A549 (cell line): Measurements from ENCODE around the gene BICRAL.

Experiments used
- BHLHE40 ChIP-seq: IDR thresholded peaks from 2 replicates; pipeline ENCODE4 v1.6.1; 2012; ENCODE audit warnings: low read depth, low read length, inconsistent platforms
- CBX8 ChIP-seq: fragments of 200-600 bp; sonication (generic); IDR thresholded peaks from 2 replicates; pipeline ENCODE4 v1.6.1; 2016
- CTCF ChIP-seq: fragments of >200 bp; sonication (Bioruptor Twin); formaldehyde crosslinking; IDR thresholded peaks from 3 replicates; pipeline ENCODE4 v1.5.1; 2016
- FOSL2 ChIP-seq, 2 experiments: fragments of 450-650 bp in 1 of 2; fragments of >200 bp in 1 of 2; sonication (Bioruptor Twin) in 1 of 2; formaldehyde crosslinking; IDR thresholded peaks; 2 replicates each; pipeline versions ENCODE4 v1.5.0 to v1.6.1; 2016 to 2020; ENCODE audit warnings: mild to moderate bottlenecking in 1 of 2, moderate library complexity in 1 of 2
- HEYL ChIP-seq: fragments of 250-450 bp; sonication (Bioruptor Pico); IDR thresholded peaks from 2 replicates; pipeline ENCODE4 v1.8.0; 2021; ENCODE audit warnings: mild to moderate bottlenecking, moderate library complexity
- HMGXB4 ChIP-seq: fragments of 250-450 bp; sonication (Bioruptor Pico); IDR thresholded peaks from 2 replicates; pipeline ENCODE4 v1.5.0; 2021; ENCODE audit warnings: mild to moderate bottlenecking, moderate library complexity, borderline replicate concordance
- HOXB13 ChIP-seq: fragments of 250-450 bp; sonication (Bioruptor Pico); IDR thresholded peaks from 2 replicates; pipeline ENCODE4 v1.5.0; 2020; ENCODE audit warnings: low read depth, mild to moderate bottlenecking, moderate library complexity
- JUN ChIP-seq, 2 experiments: fragments of >200 bp; sonication (Bioruptor Twin); formaldehyde crosslinking; IDR thresholded peaks; 2 replicates in 1 of 2; 3 replicates in 1 of 2; pipeline ENCODE4 v1.6.1; 2016 to 2017
- POLR2A ChIP-seq: IDR thresholded peaks from 2 replicates; pipeline ENCODE4 v1.6.1; 2012; ENCODE audit warnings: mild to moderate bottlenecking, low read length

- no peak for TF ChIP-seq CTCF
- TF ChIP-seq HOXB13 (CRISPR knock-in tag): no peak
- no peak for TF ChIP-seq CBX8
- no peak for TF ChIP-seq HMGXB4 (CRISPR knock-in tag)
- no peak for TF ChIP-seq HEYL
- TF ChIP-seq FOSL2 (IDR thresholded peaks at IDR 0.05): no peak
- no peak for TF ChIP-seq FOSL2 (CRISPR knock-in tag; IDR thresholded peaks at IDR 0.05)
- no peak for TF ChIP-seq POLR2A
- no peak for TF ChIP-seq JUN (IDR thresholded peaks at IDR 0.05)
- no peak for TF ChIP-seq BHLHE40
Measured at GRCh38 chr6:42745083-42745639, 36.7 kb upstream of the BICRAL start.
